Neuronal stem cell (in vitro differentiated cells): ENCODE measurements around the gene SHROOM3.

Source experiments
- DNase-seq: peaks from one replicate; pipeline ENCODE4 v3.0.0-alpha.2; 2013; ENCODE audit warnings: low spot score
- H2AFZ ChIP-seq: one replicate; pipeline ENCODE4 v1.6.1; 2013; ENCODE audit warnings: mild to moderate bottlenecking, low read length, inconsistent platforms
- H2AK5ac ChIP-seq: 2 replicates; pipeline ENCODE4 v1.6.1; 2013; ENCODE audit warnings: low read depth, mild to moderate bottlenecking, inconsistent platforms, low read length, moderate library complexity, mixed read lengths
- H2BK120ac ChIP-seq: 2 replicates; pipeline ENCODE4 v1.6.1; 2013; ENCODE audit warnings: low read depth, mild to moderate bottlenecking, inconsistent platforms, low read length, moderate library complexity, mixed read lengths
- H2BK12ac ChIP-seq: one replicate; pipeline ENCODE4 v1.6.1; 2013; ENCODE audit warnings: low read length, inconsistent platforms
- H2BK15ac ChIP-seq: 2 replicates; pipeline ENCODE4 v1.6.1; 2013; ENCODE audit warnings: mild to moderate bottlenecking, low read length, inconsistent platforms, mixed read lengths
- H2BK5ac ChIP-seq: one replicate; pipeline ENCODE4 v1.6.1; 2013; ENCODE audit warnings: inconsistent platforms, mild to moderate bottlenecking, low read length, moderate library complexity
- H3K14ac ChIP-seq: one replicate; pipeline ENCODE4 v1.6.1; 2013; ENCODE audit warnings: low read length, inconsistent platforms
- H3K18ac ChIP-seq: 2 replicates; pipeline ENCODE4 v1.6.1; 2013; ENCODE audit warnings: low read length, inconsistent platforms
- H3K23ac ChIP-seq: 2 replicates; pipeline ENCODE4 v1.6.1; 2013; ENCODE audit warnings: low read depth, mild to moderate bottlenecking, mixed read lengths, low read length, inconsistent platforms; ENCODE audit not compliant: poor library complexity
- H3K27ac ChIP-seq: replicated peaks from 3 replicates; pipeline ENCODE4 v1.5.1; 2013; ENCODE audit warnings: low read length, inconsistent platforms
- H3K27me3 ChIP-seq, 3 experiments: 2 replicates each; pipeline ENCODE4 v1.6.1; 2013; ENCODE audit warnings: low read length in 3 of 3, mild to moderate bottlenecking in 2 of 3, inconsistent platforms in 1 of 3, low read depth in 1 of 3, mixed read lengths in 1 of 3, moderate library complexity in 1 of 3; ENCODE audit not compliant: control insufficient read depth in 3 of 3, insufficient read depth in 3 of 3
- H3K36me3 ChIP-seq, 2 donors: replicated peaks in 1 of 2; 2 replicates each; pipeline ENCODE4 v1.6.1; 2013; ENCODE audit warnings: low read length in 2 of 2; ENCODE audit not compliant: control insufficient read depth in 2 of 2, insufficient read depth in 2 of 2
- H3K4ac ChIP-seq: 2 replicates; pipeline ENCODE4 v1.6.1; 2013; ENCODE audit warnings: inconsistent platforms, mild to moderate bottlenecking, low read length, moderate library complexity
- H3K4me1 ChIP-seq, 2 donors: 1 replicate in 1 of 2; 2 replicates in 1 of 2; pipeline ENCODE4 v1.6.1; 2013; ENCODE audit warnings: low read length in 2 of 2, low read depth in 1 of 2; ENCODE audit not compliant: control insufficient read depth in 2 of 2, insufficient read depth in 1 of 2
- H3K4me2 ChIP-seq: one replicate; pipeline ENCODE4 v1.6.1; 2013; ENCODE audit warnings: mild to moderate bottlenecking, low read length, inconsistent platforms; ENCODE audit not compliant: insufficient read depth, poor library complexity, severe bottlenecking
- H3K4me3 ChIP-seq, 2 donors: 2 replicates each; pipeline ENCODE4 v1.5.1; 2013; ENCODE audit warnings: low read length in 2 of 2, mild to moderate bottlenecking in 2 of 2, inconsistent platforms in 1 of 2, moderate library complexity in 1 of 2
- H3K79me1 ChIP-seq: one replicate; pipeline ENCODE4 v1.6.1; 2013; ENCODE audit warnings: low read depth, mild to moderate bottlenecking, inconsistent platforms, low read length, moderate library complexity
- H3K9ac ChIP-seq: one replicate; pipeline ENCODE4 v1.6.1; 2013; ENCODE audit warnings: mild to moderate bottlenecking, low read depth, low read length, inconsistent platforms; ENCODE audit not compliant: poor library complexity
- H3K9me3 ChIP-seq, 2 donors: replicated peaks in 1 of 2; 2 replicates each; pipeline versions ENCODE3 to v1.6.1; 2013; ENCODE audit warnings: low read length in 2 of 2, mild to moderate bottlenecking in 2 of 2, inconsistent platforms in 1 of 2, low read depth in 1 of 2, mixed read lengths in 1 of 2, moderate library complexity in 1 of 2; ENCODE audit not compliant: control insufficient read depth in 2 of 2, insufficient read depth in 1 of 2
- H4K8ac ChIP-seq: one replicate; pipeline ENCODE4 v1.6.1; 2013; ENCODE audit warnings: low read depth, mild to moderate bottlenecking, inconsistent platforms, low read length, moderate library complexity
- H4K91ac ChIP-seq: one replicate; pipeline ENCODE4 v1.6.1; 2013; ENCODE audit warnings: low read length, low read depth, mild to moderate bottlenecking, inconsistent platforms; ENCODE audit not compliant: poor library complexity
- WGBS, 2 donors: extraction: QIAGEN DNeasy Blood & Tissue Kit; methylation state at CpG; one replicate each; pipeline ENCODE4 v1.1.7; 2013; ENCODE audit warnings: missing lambda C conversion rate in 2 of 2, mixed read lengths in 1 of 2; ENCODE audit not compliant: insufficient read length in 2 of 2, insufficient replicate concordance in 1 of 2; ENCODE audit errors: extremely low coverage in 2 of 2; 5-methylcytosine and 5-hydroxymethylcytosine counted together

Gene SHROOM3

DNA sequence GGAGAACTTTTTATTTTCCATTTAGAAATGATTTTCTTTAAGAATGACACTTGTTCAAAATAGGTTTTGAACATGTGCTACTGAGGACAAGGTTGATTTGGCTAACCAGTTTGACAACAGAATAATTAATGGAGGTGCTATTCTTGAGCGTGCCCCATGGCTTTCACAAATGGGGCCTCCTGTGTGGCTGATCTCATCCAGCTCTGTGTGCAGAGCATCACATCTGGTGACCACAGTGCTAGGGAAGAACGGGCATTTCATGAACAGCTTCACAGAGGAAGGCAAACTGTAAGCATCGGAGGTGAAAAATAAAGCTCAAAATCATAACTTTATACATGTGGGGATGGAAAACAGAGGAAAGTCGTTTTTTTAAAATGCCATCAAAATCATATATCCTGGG lies 314.3 kb downstream of the SHROOM3 start:
- peaks cover 13 to 98% of the 10 kb centered on the region in 2 donors for H3K36me3 ChIP-seq
- WGBS, 2 donors, result no CpG with 5 or more reads among the region's 4 CpGs

GRCh38 chr4:76750716-76751115 lies 315.7 kb downstream of the SHROOM3 start:
- DNase-seq, result no peak
- Histone ChIP-seq H3K18ac (no peak overlapping the region), H2BK120ac (no peak overlapping the region), H3K4me1 (no peaks in the 10 kb centered on the region), H2BK15ac (no peak overlapping the region), H3K36me3 (peaks cover 24 to 98% of the 10 kb centered on the region in 2 donors), H3K4me3 (no peak overlapping the region), H3K23ac (no peak overlapping the region), H3K27ac (no peak overlapping the region), H4K91ac (no peak overlapping the region), H4K8ac (no peak overlapping the region), H3K9me3 (peaks cover 2 to 17% of the 10 kb centered on the region in 2 donors), H3K4me2 (no peak overlapping the region), H2BK5ac (no peak overlapping the region), H2AFZ (no peak overlapping the region), H2AK5ac (no peak overlapping the region), H3K27me3 (no peaks in the 10 kb centered on the region), H3K79me1 (peaks cover 2% of the 10 kb centered on the region), H3K4ac (no peak overlapping the region), H2BK12ac (no peak overlapping the region), H3K14ac (no peak overlapping the region), H3K9ac (no peak overlapping the region)
- no CpG with 5 or more reads among the region's 3 CpGs for WGBS, 2 donors

More for the DNA sequence above, 314.3 kb downstream of the SHROOM3 start:
- Histone ChIP-seq H3K4ac (no peak overlapping the region), H2BK5ac (no peak overlapping the region), H3K79me1 (no peaks in the 10 kb centered on the region), H3K18ac (no peak overlapping the region), H3K14ac (no peak overlapping the region), H3K27me3 (no peaks in the 10 kb centered on the region), H4K8ac (no peak overlapping the region), H2AK5ac (no peak overlapping the region), H3K9ac (no peak overlapping the region), H3K9me3 (peaks cover 2 to 17% of the 10 kb centered on the region in 2 donors), H3K23ac (no peak overlapping the region), H3K4me2 (no peak overlapping the region), H2BK120ac (no peak overlapping the region), H4K91ac (no peak overlapping the region), H3K4me3 (no peak overlapping the region), H2AFZ (no peak overlapping the region), H2BK15ac (no peak overlapping the region), H2BK12ac (no peak overlapping the region), H3K4me1 (no peaks in the 10 kb centered on the region), H3K27ac (no peak overlapping the region)
- DNase-seq, result no peak

DNA sequence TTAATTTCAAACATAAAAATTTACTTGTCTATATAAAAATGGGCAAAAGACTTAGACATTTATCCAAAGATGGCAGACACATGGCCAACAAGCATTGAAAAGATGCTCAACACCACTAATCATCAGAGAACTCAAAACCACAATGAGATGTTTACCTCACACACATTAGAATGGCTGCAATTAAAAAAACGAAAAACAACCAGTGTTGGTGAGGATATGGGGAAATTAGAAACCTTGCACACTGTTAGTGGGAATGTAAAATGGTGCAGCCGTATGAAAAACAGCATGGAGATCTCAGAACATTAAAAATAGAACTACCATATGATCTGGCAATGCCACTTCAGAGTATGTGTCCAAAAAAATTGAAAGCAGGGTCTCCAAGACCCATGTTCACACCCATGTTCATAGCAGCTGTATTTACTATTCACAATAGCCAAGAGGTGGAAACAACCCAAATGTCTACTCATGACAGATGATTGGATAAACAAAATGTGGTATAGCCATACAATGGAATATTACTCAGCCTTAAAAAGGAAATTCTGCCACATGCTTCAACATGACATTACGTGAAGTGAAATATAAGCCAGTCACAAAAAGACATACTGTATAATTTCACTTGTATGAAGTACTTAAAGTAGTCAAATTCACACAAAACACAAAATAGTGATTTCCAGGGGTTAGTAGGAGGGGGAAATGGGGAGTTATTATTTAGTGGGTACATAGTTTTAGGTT lies 316.7 kb downstream of the SHROOM3 start:
- Histone ChIP-seq H3K4ac (no peak overlapping the region), H2AK5ac (no peak overlapping the region), H2BK12ac (no peak overlapping the region), H2BK5ac (no peak overlapping the region), H3K4me2 (no peak overlapping the region), H3K14ac (no peak overlapping the region), H4K91ac (no peak overlapping the region), H3K4me1 (no peaks in the 10 kb centered on the region), H3K9me3 (peaks cover 2 to 17% of the 10 kb centered on the region in 2 donors), H3K9ac (no peak overlapping the region), H2BK120ac (no peak overlapping the region), H3K23ac (no peak overlapping the region), H3K18ac (no peak overlapping the region), H3K27ac (no peak overlapping the region), H3K27me3 (no peaks in the 10 kb centered on the region), H3K79me1 (peaks cover 2% of the 10 kb centered on the region), H3K4me3 (no peak overlapping the region), H2BK15ac (no peak overlapping the region), H4K8ac (no peak overlapping the region), H2AFZ (no peak overlapping the region), H3K36me3 (peaks cover 30 to 100% of the 10 kb centered on the region in 2 donors)
- WGBS, 2 donors, result no CpG with 5 or more reads among the region's 3 CpGs
- DNase-seq, result no peak

GRCh38 chr4:76752861-76753501 lies 318.0 kb downstream of the SHROOM3 start:
- H3K18ac ChIP-seq, result no peak overlapping the region
- no peak overlapping the region for H2BK120ac ChIP-seq
- no CpG with 5 or more reads among the region's 3 CpGs for WGBS, 2 donors
- H3K23ac ChIP-seq, result no peak overlapping the region
- H3K79me1 ChIP-seq, result peaks cover 2% of the 10 kb centered on the region
- H3K9me3 ChIP-seq, result peaks cover 2 to 17% of the 10 kb centered on the region in 2 donors
- no peak overlapping the region for H2BK15ac ChIP-seq
- H4K8ac ChIP-seq, result no peak overlapping the region
- no peak overlapping the region for H3K14ac ChIP-seq
- H3K4me1 ChIP-seq, result no peaks in the 10 kb centered on the region
- H2AK5ac ChIP-seq, result no peak overlapping the region
- H2BK5ac ChIP-seq, result no peak overlapping the region
- no peak for DNase-seq
- H3K9ac ChIP-seq, result no peak overlapping the region
- no peak overlapping the region for H3K4me2 ChIP-seq
- no peak overlapping the region for H3K4ac ChIP-seq
- H3K27ac ChIP-seq, result no peak overlapping the region
- H4K91ac ChIP-seq, result no peak overlapping the region
- H2BK12ac ChIP-seq, result no peak overlapping the region
- H2AFZ ChIP-seq, result no peak overlapping the region
- no peaks in the 10 kb centered on the region for H3K27me3 ChIP-seq
- H3K36me3 ChIP-seq, result peaks cover 35 to 100% of the 10 kb centered on the region in 2 donors
- no peak overlapping the region for H3K4me3 ChIP-seq
